Measurements from ENCODE around the gene TTC21A. TPM values are rescaled to one million over a fixed set of nuclear protein-coding genes. Genes with fewer than 3 reads are reported as not detected.

TTC21A gene
- total RNA-seq, 1 donor from 2014 or later: 0.90 TPM

- DNase-seq (ENCODE audit: low read depth in 2 of 2): no peak
These were observed 11.6 kb downstream of the TTC21A start for GRCh38 chr3:39118931-39119660.

DNA sequence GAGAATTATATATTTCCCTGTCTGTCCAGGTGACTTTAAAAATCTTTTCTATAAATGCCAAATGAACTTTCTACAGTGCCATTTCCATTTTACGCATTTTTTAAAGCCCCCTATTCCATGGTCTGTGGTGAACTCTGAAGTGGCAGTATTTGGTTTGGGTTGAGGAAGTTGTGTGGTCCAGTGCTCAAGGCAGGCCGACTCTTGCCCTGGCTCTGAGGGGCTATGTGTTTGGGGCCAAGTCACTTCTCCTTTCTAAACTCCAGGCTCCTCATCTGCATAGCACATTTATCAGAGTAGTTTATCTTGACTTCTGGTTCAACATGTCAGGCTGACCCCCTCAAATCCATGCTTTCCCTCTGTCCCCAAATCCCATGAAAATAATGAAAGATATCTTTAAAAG, 14.1 kb downstream of the TTC21A start:
- no peak for DNase-seq (ENCODE audit: low read depth in 2 of 2)

- no peak for DNase-seq (ENCODE audit: low read depth in 2 of 2)
These were observed 15.3 kb downstream of the TTC21A start for GRCh38 chr3:39122813-39123212.

- peak in 1 of 2 donors; percentile 35 for DNase-seq (ENCODE audit: low read depth in 2 of 2)
These were observed 17.7 kb downstream of the TTC21A start for GRCh38 chr3:39124876-39125840.

DNA sequence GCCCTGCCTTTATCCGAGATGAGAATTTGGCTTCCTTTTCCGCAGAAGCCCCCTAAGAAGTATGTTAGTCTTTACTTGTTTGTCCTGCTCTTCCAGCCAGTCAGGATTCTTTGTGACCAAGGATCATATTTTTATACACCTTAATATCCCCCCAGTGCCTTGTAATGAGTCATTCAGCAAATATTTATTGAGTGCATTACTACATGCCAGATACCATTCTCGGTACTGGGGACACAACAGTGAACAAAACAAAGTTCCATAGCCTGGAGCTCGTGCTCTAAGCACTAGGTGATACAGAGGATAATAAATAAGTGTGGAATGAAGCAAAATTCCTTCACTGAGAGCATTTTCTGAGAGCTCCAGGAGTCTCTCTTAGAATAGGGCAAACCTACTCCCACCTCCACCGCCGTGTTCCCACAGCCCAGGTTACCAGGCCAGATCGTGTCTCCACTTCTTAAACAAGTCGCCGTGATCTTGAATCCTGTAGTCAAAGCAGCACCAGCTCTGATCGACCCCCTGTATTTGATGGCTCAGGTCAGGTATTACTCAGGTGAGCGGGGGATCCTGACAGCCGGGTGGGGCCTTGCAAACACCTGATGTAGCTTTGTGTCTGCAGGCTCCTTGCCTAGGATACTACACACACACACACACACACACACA, 18.5 kb downstream of the TTC21A start:
- peak in 1 of 2 donors; percentile 39 for DNase-seq (ENCODE audit: low read depth in 2 of 2)

GRCh38 chr3:39126532-39127071, 19.1 kb downstream of the TTC21A start:
- DNase-seq (ENCODE audit: low read depth in 2 of 2): peak; percentile 58 to 81

DNA sequence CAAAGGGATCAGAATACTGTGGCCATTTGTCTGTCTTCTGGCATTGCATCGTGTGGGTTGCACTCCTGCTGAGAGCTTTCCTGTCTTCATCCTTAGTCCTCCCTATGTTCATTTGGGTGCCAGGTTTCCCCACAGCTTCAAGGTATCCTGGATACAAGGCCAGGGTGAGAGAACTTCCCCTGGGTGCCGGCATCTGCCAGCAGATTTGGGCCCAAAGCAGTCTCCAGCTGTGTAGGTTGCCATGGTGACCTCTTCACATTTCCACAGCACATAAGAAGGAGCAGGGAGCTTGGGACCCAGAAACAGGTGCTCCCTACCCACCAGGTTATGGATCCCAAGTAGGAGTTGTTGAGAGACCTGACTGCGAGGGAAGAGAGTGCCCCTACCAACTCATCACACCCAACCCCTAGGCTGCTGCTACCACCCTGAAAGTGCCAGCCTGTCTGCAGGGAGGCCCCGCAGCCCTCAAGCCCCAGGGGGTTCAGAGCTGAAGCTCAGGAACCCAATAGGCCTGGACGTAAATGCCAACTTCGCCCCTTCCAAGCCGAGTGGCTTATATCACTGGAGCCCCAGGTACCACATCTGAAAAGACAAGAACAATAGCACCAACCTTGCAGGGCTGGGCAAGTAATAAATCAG, 19.9 kb downstream of the TTC21A start:
- DNase-seq (ENCODE audit: low read depth in 2 of 2): no peak

- DNase-seq (ENCODE audit: low read depth in 2 of 2): no peak
These were observed 20.4 kb downstream of the TTC21A start for GRCh38 chr3:39127908-39128304.

GRCh38 chr3:39128951-39129350, 21.5 kb downstream of the TTC21A start:
- no peak for DNase-seq (ENCODE audit: low read depth in 2 of 2)

- DNase-seq (ENCODE audit: low read depth in 2 of 2): no peak
These were observed 22.5 kb downstream of the TTC21A start for GRCh38 chr3:39130026-39130425.

DNA sequence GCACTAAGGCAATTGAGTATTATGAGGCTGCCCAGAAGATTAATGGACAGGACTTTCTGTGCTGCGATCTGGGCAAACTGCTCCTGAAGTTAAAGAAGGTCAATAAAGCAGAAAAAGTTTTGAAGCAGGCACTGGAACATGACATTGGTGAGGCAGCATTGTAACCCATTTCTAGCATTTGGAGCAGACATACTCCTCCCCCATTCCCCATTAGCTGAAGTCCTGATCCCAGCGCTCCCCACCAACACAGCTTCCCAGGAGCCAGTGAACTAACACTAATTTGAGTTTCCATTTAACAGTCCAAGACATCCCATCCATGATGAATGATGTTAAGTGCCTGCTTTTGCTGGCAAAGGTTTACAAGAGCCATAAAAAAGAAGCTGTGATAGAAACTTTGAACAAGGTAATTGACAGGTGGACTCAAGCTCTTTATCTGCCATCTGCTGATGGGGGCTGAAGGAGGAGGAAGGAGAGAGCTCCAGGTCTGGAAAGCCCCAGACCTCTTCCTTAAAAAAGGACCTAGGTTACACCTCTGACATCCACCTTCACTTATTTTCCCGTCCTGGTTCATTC, 23.3 kb downstream of the TTC21A start:
- DNase-seq (ENCODE audit: low read depth in 2 of 2): no peak

- no peak for DNase-seq (ENCODE audit: low read depth in 2 of 2)
These were observed 24.9 kb downstream of the TTC21A start for GRCh38 chr3:39132096-39133092.

DNA sequence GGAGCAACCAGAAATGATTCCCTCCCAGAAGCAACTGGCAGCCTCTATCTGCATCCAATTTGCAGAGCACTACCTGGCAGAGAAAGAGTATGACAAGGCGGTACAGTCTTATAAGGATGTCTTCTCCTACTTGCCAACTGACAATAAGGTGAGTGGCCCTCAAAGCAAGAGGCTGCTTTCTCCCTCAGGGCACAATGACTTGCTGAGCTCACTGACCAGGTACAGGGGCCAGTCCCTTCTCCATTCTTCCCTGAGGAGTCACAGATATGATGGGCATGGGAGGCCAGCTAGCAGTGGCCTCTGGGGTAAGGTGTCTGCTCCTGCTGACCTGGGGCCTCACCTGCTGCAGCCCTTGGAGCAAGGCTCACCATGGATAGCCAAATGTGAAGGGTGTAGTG, 25.6 kb downstream of the TTC21A start:
- no peak for DNase-seq (ENCODE audit: low read depth in 2 of 2)

- no peak for DNase-seq (ENCODE audit: low read depth in 2 of 2)
These were observed 26.3 kb downstream of the TTC21A start for GRCh38 chr3:39133822-39134221.

DNA sequence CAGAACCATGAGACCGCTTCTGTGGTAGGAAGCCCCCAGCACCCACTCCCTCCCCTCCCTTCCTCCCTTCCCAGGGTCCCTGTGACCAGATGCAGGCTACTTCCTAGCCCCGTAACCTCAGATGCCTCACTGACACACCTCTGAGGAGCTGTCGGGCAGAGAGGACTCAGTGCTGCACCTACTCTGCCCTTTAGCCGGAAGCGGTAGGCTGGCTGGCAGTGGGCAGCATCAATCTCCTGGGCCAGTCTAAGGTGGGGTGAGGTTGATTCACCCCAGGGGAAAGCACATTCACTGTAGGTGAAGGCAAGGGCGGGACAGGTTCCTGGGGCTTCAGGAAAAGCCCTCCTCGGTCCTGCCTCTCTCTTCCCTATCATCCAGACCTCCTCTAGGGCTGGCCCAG, 26.8 kb downstream of the TTC21A start:
- no peak for DNase-seq (ENCODE audit: low read depth in 2 of 2)

- DNase-seq (ENCODE audit: low read depth in 2 of 2): peak in 1 of 2 donors; percentile 43
These were observed 27.8 kb downstream of the TTC21A start for GRCh38 chr3:39135170-39135805.

GRCh38 chr3:39136533-39137434, 29.3 kb downstream of the TTC21A start:
- DNase-seq (ENCODE audit: low read depth in 2 of 2): no peak

GRCh38 chr3:39137435-39137936, 30.0 kb downstream of the TTC21A start:
- DNase-seq (ENCODE audit: low read depth in 2 of 2): no peak

All from dermis microvascular lymphatic vessel endothelial cell (primary cell).